Measurements from ENCODE around the gene MSH2.

Gene MSH2

DNA sequence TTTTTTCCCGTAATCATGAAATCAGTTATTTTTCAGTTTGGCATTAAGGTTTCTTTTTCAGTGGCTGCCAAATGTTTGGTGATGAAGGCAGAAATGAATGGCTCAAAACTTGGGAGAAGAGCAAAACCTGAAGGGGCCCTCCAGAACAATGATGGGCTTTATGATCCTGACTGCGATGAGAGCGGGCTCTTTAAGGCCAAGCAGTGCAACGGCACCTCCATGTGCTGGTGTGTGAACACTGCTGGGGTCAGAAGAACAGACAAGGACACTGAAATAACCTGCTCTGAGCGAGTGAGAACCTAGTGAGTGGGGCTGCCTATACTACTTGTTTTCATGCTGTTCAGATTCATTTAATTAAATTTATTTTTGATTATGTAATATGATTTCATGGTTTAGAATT is 29.2 kb upstream of the MSH2 start:
- TF ChIP-seq, protein P1, sequence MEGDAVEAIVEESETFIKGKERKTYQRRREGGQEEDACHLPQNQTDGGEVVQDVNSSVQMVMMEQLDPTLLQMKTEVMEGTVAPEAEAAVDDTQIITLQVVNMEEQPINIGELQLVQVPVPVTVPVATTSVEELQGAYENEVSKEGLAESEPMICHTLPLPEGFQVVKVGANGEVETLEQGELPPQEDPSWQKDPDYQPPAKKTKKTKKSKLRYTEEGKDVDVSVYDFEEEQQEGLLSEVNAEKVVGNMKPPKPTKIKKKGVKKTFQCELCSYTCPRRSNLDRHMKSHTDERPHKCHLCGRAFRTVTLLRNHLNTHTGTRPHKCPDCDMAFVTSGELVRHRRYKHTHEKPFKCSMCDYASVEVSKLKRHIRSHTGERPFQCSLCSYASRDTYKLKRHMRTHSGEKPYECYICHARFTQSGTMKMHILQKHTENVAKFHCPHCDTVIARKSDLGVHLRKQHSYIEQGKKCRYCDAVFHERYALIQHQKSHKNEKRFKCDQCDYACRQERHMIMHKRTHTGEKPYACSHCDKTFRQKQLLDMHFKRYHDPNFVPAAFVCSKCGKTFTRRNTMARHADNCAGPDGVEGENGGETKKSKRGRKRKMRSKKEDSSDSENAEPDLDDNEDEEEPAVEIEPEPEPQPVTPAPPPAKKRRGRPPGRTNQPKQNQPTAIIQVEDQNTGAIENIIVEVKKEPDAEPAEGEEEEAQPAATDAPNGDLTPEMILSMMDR (IDR thresholded peaks at IDR 0.05; ENCODE audit: low read depth, low read length), result no peak
- no peak for DNase-seq (ENCODE audit: extremely low read depth, low read depth)

- DNase-seq (ENCODE audit: extremely low read depth, low read depth), result no peak
- TF ChIP-seq, protein P1 (IDR thresholded peaks at IDR 0.05; ENCODE audit: low read depth, low read length), result no peak
Measured at GRCh38 chr2:47375307-47375706, 27.6 kb upstream of the MSH2 start.

DNA sequence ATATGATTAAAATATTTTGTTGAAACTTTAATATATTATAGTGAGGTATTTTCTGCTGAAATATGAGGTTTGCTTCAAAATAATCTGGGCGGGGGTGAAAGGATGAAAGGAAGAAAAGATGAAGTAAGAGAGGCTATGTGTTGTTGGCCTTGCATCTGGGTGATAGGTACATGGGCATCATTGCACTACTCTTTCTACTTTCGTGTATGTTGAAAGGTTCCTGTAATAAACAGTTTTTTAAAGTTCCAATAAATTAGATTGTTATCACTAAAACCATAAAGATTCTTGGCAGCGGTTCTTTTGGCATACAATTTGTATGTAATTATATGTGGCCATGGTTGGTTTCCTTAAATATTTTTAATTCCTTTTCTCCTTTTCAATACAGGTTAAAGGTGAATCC is 23.6 kb upstream of the MSH2 start:
- TF ChIP-seq, protein P1 (IDR thresholded peaks at IDR 0.05; ENCODE audit: low read depth, low read length), result no peak

GRCh38 chr2:47381408-47381807 is 21.5 kb upstream of the MSH2 start:
- no peak for DNase-seq (ENCODE audit: extremely low read depth, low read depth)
- TF ChIP-seq, protein P1 (IDR thresholded peaks at IDR 0.05; ENCODE audit: low read depth, low read length), result no peak

More for the DNA sequence above, 23.6 kb upstream of the MSH2 start:
- DNase-seq (ENCODE audit: extremely low read depth, low read depth), result no peak

DNA sequence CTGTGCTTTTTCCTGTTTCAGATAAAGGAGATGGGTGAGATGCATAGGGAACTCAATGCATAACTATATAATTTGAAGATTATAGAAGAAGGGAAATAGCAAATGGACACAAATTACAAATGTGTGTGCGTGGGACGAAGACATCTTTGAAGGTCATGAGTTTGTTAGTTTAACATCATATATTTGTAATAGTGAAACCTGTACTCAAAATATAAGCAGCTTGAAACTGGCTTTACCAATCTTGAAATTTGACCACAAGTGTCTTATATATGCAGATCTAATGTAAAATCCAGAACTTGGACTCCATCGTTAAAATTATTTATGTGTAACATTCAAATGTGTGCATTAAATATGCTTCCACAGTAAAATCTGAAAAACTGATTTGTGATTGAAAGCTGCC is 16.4 kb upstream of the MSH2 start:
- no peak for DNase-seq (ENCODE audit: extremely low read depth, low read depth)
- TF ChIP-seq, protein P1 (IDR thresholded peaks at IDR 0.05; ENCODE audit: low read depth, low read length), result no peak

- TF ChIP-seq, protein P1 (IDR thresholded peaks at IDR 0.05; ENCODE audit: low read depth, low read length), result no peak
- DNase-seq (ENCODE audit: extremely low read depth, low read depth), result no peak
Measured at GRCh38 chr2:47388888-47389287, 14.1 kb upstream of the MSH2 start.

DNA sequence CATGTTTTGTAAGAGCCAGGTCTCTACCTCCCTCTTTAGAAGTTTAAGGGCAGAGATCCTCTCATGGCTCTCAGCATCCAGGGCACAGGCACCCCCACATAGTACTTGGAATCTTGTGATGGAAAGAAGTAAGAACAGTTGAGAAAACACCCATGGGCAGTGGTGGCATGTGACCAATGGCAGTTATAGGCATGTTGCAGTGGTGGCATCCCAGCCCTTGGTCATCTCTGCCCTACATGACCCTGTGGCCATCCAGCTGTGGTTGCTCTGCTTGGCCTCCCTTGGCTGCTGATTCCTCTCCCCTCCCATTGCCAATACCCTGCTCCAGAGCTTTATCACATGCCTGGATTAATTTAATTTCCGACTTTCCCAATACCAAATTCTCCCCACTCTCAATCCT is 13.3 kb upstream of the MSH2 start:
- no peak for DNase-seq (ENCODE audit: extremely low read depth, low read depth)
- TF ChIP-seq, protein P1 (IDR thresholded peaks at IDR 0.05; ENCODE audit: low read depth, low read length), result no peak

Measured in AG09319 (cell line).